NB4 (cell line): ENCODE measurements around the gene SF3B5.

Experiments used
- CTCF ChIP-seq: IDR thresholded peaks from one replicate; pipeline ENCODE4 v1.5.1; 2012; ENCODE audit warnings: low read depth, low read length
- MAX ChIP-seq: IDR thresholded peaks from 2 replicates; pipeline ENCODE4 v1.6.1; 2011; ENCODE audit warnings: low read depth, low read length
- MYC ChIP-seq: IDR thresholded peaks from 2 replicates; pipeline ENCODE4 v1.6.1; 2011; ENCODE audit warnings: low read depth, low read length
- POLR2A ChIP-seq: IDR thresholded peaks from 2 replicates; pipeline ENCODE4 v1.6.1; 2011; ENCODE audit warnings: mild to moderate bottlenecking; ENCODE audit not compliant: insufficient read length; ENCODE audit errors: extremely low read depth

- TF ChIP-seq CTCF, result no peak
- TF ChIP-seq POLR2A, result no peak
- no peak for TF ChIP-seq MYC
- TF ChIP-seq MAX, result no peak
Observed at GRCh38 chr6:144093658-144094057, 1.7 kb downstream of the SF3B5 start.
